Measurements from ENCODE around the gene EPYC.

Gene EPYC

DNA sequence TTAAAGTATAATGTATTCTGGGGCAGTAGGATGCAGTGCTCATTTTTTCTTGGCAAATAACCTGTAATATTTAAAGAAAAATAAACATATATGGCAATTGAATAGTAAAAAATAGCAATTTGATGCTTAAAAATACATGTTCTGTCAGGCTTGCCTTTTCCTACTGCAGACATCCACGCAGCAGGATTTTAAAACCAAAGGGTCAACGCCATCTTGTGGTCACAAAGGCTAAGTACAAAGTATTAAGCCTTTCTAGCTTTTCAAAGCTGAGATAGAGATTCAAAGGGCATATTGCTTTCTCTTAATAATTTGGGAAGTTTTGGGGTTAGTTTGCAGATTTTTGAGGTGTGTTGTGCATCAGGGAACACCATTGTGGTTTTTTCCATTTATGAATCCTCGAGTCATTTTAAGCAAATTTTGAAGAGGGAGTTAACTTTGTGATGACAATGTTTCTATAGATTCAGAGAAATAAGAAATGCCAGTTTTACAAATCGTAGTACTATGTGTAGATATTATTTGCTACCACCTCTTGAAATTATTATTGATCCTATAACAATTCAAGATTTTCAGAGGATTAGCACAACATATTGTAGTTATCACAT lies 45.1 kb downstream of the EPYC start:
- TF ChIP-seq ZNF654 (tag by site-specific recombination; IDR thresholded peaks at IDR 0.05; ENCODE audit: low read depth) (peak; percentile 58), BCL11A (tag by site-specific recombination; IDR thresholded peaks at IDR 0.05; ENCODE audit: low read depth) (no peak)
- H3K4me3 ChIP-seq (ENCODE audit: low read depth, low read length): no peak overlapping the region
- H3K4me1 ChIP-seq (ENCODE audit: control insufficient read depth, insufficient read depth, low read length): no peaks in the 10 kb centered on the region
- H3K27ac ChIP-seq (ENCODE audit: extremely low read depth, low read depth, low read length): no peak overlapping the region
- ChIA-PET POLR2A (no interaction called here), CTCF (interaction anchor here (0.5 to 3.2 kb wide), 14 partner anchors 9 to 498 kb away, joined by 3 to 34 read pairs (median 4); no protein-coding TSS in a partner anchor)
- no peaks in the 10 kb centered on the region for H3K9me3 ChIP-seq (ENCODE audit: control insufficient read depth, insufficient read depth, low read depth, low read length)
- H3K36me3 ChIP-seq (ENCODE audit: control insufficient read depth in 2 of 2, insufficient read depth in 1 of 2, low read length in 2 of 2): no peaks in the 10 kb centered on the region

DNA sequence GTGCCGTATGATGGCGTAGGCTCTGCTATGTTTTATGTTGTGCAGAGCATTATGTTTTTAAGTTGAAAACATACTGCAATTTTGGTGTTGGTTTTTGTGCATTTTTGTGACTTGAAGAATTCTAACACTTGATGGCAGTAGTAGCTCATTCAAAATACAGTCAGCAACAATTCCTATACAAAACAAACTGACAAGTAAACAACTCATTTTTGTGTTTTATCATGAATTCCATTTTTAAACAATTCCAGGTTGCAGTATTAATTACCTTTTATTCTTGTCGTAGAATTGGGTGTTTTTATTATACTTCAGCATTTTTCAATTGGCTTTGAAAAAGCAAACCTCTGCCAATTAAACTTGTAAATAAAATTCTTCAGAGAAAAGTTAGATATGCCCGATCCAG lies 45.7 kb downstream of the EPYC start:
- no peak overlapping the region for H3K4me3 ChIP-seq (ENCODE audit: low read depth, low read length)
- CTCF ChIA-PET: interaction anchor here (0.8 to 3.2 kb wide), 8 partner anchors 9 to 396 kb away, joined by 3 to 34 read pairs (median 4); no protein-coding TSS in a partner anchor
- POLR2A ChIA-PET: no interaction called here
- H3K36me3 ChIP-seq (ENCODE audit: control insufficient read depth in 2 of 2, insufficient read depth in 1 of 2, low read length in 2 of 2): no peaks in the 10 kb centered on the region
- no peaks in the 10 kb centered on the region for H3K4me1 ChIP-seq (ENCODE audit: control insufficient read depth, insufficient read depth, low read length)
- H3K9me3 ChIP-seq (ENCODE audit: control insufficient read depth, insufficient read depth, low read depth, low read length): no peaks in the 10 kb centered on the region
- TF ChIP-seq ZNF549 (tag by site-specific recombination; IDR thresholded peaks at IDR 0.05) (no peak), ZNF274 (IDR thresholded peaks at IDR 0.05; ENCODE audit: low read length) (no peak), ZNF274 (tag by site-specific recombination; IDR thresholded peaks at IDR 0.05; ENCODE audit: borderline replicate concordance) (no peak), ZNF311 (tag by site-specific recombination; IDR thresholded peaks at IDR 0.05; ENCODE audit: borderline replicate concordance) (no peak), ZNF324 (tag by site-specific recombination; IDR thresholded peaks at IDR 0.05) (no peak), GLI2 (tag by site-specific recombination; IDR thresholded peaks at IDR 0.05; ENCODE audit: borderline replicate concordance, low read depth) (no peak), ZNF302 (tag by site-specific recombination; IDR thresholded peaks at IDR 0.05; ENCODE audit: low read depth) (no peak), ZNF558 (tag by site-specific recombination; IDR thresholded peaks at IDR 0.05) (no peak), ZNF544 (tag by site-specific recombination; IDR thresholded peaks at IDR 0.05) (no peak), ZNF114 (tag by site-specific recombination; IDR thresholded peaks at IDR 0.05) (no peak), BCL11A (tag by site-specific recombination; IDR thresholded peaks at IDR 0.05; ENCODE audit: low read depth) (no peak), ZNF560 (tag by site-specific recombination; IDR thresholded peaks at IDR 0.05; ENCODE audit: borderline replicate concordance) (no peak), ZXDB (tag by site-specific recombination; IDR thresholded peaks at IDR 0.05) (no peak), ZNF214 (tag by site-specific recombination; IDR thresholded peaks at IDR 0.05; ENCODE audit: borderline replicate concordance) (no peak), ZNF10 (tag by site-specific recombination; IDR thresholded peaks at IDR 0.05) (no peak), ZNF19 (tag by site-specific recombination; IDR thresholded peaks at IDR 0.05; ENCODE audit: low read depth) (no peak), ZNF777 (tag by site-specific recombination; IDR thresholded peaks at IDR 0.05; ENCODE audit: borderline replicate concordance) (no peak), SCRT1 (tag by site-specific recombination; IDR thresholded peaks at IDR 0.05; ENCODE audit: borderline replicate concordance) (no peak)
- TF ChIP-seq, protein P1, sequence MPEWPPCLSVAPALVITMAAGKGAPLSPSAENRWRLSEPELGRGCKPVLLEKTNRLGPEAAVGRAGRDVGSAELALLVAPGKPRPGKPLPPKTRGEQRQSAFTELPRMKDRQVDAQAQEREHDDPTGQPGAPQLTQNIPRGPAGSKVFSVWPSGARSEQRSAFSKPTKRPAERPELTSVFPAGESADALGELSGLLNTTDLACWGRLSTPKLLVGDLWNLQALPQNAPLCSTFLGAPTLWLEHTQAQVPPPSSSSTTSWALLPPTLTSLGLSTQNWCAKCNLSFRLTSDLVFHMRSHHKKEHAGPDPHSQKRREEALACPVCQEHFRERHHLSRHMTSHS (tag by site-specific recombination; IDR thresholded peaks at IDR 0.05): no peak
- TF ChIP-seq, protein P2, sequence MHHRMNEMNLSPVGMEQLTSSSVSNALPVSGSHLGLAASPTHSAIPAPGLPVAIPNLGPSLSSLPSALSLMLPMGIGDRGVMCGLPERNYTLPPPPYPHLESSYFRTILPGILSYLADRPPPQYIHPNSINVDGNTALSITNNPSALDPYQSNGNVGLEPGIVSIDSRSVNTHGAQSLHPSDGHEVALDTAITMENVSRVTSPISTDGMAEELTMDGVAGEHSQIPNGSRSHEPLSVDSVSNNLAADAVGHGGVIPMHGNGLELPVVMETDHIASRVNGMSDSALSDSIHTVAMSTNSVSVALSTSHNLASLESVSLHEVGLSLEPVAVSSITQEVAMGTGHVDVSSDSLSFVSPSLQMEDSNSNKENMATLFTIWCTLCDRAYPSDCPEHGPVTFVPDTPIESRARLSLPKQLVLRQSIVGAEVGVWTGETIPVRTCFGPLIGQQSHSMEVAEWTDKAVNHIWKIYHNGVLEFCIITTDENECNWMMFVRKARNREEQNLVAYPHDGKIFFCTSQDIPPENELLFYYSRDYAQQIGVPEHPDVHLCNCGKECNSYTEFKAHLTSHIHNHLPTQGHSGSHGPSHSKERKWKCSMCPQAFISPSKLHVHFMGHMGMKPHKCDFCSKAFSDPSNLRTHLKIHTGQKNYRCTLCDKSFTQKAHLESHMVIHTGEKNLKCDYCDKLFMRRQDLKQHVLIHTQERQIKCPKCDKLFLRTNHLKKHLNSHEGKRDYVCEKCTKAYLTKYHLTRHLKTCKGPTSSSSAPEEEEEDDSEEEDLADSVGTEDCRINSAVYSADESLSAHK (tag by site-specific recombination; IDR thresholded peaks at IDR 0.05): no peak
- no peak overlapping the region for H3K27ac ChIP-seq (ENCODE audit: extremely low read depth, low read depth, low read length)

Data from HEK293 (cell line).